Bronchial epithelial cell (primary cell): ENCODE data around the gene SLC29A4. TPM values are rescaled to one million over a fixed set of nuclear protein-coding genes. Genes with fewer than 3 reads are reported as not detected.

Source experiments
- DNase-seq: peaks from one replicate; pipeline ENCODE4 v3.0.0-alpha.2; 2010; ENCODE audit warnings: low read depth
- FAIRE-seq: peaks from 2 replicates; lab custom pipeline; 2011; peaks lifted over from hg19 to GRCh38; lab: Jason Lieb, UNC
- H3K27me3 ChIP-seq: 2 replicates; pipeline ENCODE4 v1.5.1; 2011; ENCODE audit warnings: low read length; ENCODE audit not compliant: control insufficient read depth, insufficient read depth
- H3K36me3 ChIP-seq: 2 replicates; pipeline ENCODE4 v1.5.1; 2011; ENCODE audit warnings: low read length; ENCODE audit not compliant: control insufficient read depth, insufficient read depth
- H3K4me3 ChIP-seq: 2 replicates; pipeline ENCODE4 v1.5.1; 2011; ENCODE audit warnings: mild to moderate bottlenecking, low read depth, low read length, control low read depth
- total RNA-seq: library from RNA; depleted of rRNA; stranded (reverse); fragments of >200 nt; gene quantifications from 2 replicates; pipeline ENCODE4 v1.2.1, GENCODE V29; 2014
- TF ChIP-seq, protein P1 (sequence below): IDR thresholded peaks from 2 replicates; pipeline ENCODE4 v1.5.1; 2011; ENCODE audit warnings: mild to moderate bottlenecking, moderate library complexity, low read length, control low read depth, inconsistent platforms; ENCODE audit not compliant: insufficient read depth, severe bottlenecking

Gene SLC29A4
- total RNA-seq, 1 donor from 2014 or later = 9.5 TPM

DNA sequence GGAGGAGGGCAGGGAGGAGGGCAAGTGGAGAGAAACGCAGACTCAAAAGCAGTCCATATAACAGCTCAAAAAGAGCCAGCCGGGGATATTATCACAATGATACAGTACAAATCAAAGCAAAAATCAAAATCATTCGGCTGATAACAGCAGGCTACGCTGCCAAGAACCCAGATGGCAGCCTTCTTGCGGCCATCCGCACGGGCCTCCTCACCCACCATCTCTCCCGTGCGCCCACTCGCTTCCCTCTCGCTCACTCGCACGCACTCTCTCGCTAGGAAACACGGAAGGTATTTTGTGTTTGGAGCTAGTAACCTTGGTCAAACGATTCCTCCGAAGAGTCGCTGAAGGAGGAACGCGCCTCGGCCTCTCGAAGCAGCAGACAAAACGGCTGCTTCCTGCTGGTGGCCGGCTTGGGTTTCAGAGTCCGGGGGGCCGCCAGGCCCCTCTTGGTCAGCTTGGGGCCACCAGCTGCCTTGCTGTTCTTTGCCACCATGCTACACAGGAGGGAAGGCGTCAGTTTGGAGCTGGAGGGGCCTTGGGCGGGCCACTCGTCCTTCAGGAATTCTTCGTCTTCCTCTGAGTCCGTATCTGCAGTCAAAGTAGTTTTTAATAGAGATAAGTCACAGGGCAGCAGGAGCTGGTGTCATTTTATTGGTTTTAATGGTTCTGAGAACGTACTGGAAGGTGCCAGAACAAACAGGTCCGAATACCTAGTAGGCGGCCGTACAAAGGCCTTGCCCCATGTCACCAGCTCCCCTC, 68.9 kb downstream of the SLC29A4 start:
- no peak for DNase-seq
- H3K36me3 ChIP-seq = peaks cover 31% of the 10 kb centered on the region
- TF ChIP-seq, protein P1, sequence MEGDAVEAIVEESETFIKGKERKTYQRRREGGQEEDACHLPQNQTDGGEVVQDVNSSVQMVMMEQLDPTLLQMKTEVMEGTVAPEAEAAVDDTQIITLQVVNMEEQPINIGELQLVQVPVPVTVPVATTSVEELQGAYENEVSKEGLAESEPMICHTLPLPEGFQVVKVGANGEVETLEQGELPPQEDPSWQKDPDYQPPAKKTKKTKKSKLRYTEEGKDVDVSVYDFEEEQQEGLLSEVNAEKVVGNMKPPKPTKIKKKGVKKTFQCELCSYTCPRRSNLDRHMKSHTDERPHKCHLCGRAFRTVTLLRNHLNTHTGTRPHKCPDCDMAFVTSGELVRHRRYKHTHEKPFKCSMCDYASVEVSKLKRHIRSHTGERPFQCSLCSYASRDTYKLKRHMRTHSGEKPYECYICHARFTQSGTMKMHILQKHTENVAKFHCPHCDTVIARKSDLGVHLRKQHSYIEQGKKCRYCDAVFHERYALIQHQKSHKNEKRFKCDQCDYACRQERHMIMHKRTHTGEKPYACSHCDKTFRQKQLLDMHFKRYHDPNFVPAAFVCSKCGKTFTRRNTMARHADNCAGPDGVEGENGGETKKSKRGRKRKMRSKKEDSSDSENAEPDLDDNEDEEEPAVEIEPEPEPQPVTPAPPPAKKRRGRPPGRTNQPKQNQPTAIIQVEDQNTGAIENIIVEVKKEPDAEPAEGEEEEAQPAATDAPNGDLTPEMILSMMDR = no peak
- H3K27me3 ChIP-seq = no peaks in the 10 kb centered on the region
- no peak for FAIRE-seq
- H3K4me3 ChIP-seq = no peak overlapping the region

DNA sequence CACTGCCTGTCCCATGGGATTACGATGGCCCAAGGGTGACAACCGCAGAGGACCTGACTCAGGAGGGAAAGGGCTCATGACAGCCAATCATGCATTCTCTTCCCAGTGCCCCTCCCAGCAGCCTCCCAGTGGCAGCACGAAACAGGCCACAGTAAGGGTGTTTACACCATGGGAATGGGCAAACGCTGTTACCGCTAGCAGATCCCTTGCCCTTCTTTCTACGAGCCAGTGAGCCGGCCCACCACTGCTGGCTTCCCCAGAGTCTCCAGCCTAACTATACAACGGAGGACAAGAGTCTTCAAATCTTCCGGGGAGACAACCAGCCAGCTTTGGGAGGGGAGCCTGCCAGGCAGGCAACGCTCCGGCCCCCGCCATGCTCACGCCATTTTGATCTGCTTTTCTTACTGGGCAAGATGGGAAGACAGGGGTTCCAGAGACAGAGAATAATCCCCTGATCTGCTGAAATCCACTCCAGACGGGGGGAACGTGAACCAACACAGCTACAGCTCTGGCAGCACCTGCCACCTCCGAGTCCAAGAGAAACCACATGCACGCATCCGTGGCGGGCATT, 69.8 kb downstream of the SLC29A4 start:
- TF ChIP-seq, protein P1 = no peak
- no peaks in the 10 kb centered on the region for H3K27me3 ChIP-seq
- H3K4me3 ChIP-seq = no peak overlapping the region
- H3K36me3 ChIP-seq = peaks cover 36% of the 10 kb centered on the region
- DNase-seq (no peak), FAIRE-seq (no peak)

DNA sequence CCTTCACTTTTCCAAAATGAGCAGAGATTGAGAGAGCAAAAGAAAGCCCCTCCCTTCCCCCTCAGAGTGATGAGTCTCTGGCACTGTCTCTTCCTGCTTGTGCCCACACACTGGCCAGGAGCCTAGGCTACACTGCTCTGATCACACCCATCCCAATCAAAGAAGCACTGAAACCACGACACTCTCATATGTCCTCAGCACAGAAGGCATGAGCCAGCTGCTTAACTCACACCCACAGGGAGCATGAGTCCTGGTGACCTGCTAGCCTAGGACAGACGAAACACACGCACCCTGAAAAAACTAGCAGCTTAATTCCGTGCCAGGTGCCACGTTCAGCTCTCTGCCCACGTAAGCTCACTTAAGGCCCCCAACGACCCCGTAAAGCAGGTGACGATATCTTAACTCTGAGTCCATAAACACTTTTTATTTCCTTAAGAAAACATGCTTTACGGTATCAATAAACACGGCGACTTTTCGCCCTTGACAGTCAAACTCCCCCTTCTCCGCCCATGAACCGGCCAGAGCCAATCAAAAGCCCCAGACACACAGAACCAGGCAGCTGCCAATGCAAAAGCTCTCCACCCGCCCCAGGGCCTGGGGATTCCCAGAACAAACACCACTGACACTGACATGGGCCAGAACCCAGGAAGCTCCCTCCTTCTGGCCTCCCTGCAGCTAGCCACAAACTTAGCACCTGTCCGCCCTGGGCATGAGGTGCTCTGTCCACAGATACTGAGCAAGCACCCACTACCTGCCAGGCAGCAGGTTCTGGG, 71.9 kb downstream of the SLC29A4 start:
- FAIRE-seq (no peak), DNase-seq (peak; percentile 25)
- no peaks in the 10 kb centered on the region for H3K27me3 ChIP-seq
- TF ChIP-seq, protein P1 = no peak
- no peak overlapping the region for H3K4me3 ChIP-seq
- peaks cover 47% of the 10 kb centered on the region for H3K36me3 ChIP-seq

Other genes with a start within 250 kb of the SLC29A4 start
- 10.0 and 10.6 TPM in 2 replicates for gene RBAK, start 237.1 kb upstream of the SLC29A4 start, total RNA-seq
- gene WIPI2, start 92.7 kb upstream of the SLC29A4 start, total RNA-seq = 42.0 and 45.5 TPM in 2 replicates
- gene TNRC18, start 140.9 kb downstream of the SLC29A4 start, total RNA-seq = 29.0 and 53.0 TPM in 2 replicates
- 3.2 and 5.1 TPM in 2 replicates for gene FBXL18, start 230.9 kb downstream of the SLC29A4 start, total RNA-seq
- gene ACTB, start 247.7 kb downstream of the SLC29A4 start, total RNA-seq = 1,767 and 1,838 TPM in 2 replicates